ENCODE data around the gene STMN1.

The STMN1 gene

DNA sequence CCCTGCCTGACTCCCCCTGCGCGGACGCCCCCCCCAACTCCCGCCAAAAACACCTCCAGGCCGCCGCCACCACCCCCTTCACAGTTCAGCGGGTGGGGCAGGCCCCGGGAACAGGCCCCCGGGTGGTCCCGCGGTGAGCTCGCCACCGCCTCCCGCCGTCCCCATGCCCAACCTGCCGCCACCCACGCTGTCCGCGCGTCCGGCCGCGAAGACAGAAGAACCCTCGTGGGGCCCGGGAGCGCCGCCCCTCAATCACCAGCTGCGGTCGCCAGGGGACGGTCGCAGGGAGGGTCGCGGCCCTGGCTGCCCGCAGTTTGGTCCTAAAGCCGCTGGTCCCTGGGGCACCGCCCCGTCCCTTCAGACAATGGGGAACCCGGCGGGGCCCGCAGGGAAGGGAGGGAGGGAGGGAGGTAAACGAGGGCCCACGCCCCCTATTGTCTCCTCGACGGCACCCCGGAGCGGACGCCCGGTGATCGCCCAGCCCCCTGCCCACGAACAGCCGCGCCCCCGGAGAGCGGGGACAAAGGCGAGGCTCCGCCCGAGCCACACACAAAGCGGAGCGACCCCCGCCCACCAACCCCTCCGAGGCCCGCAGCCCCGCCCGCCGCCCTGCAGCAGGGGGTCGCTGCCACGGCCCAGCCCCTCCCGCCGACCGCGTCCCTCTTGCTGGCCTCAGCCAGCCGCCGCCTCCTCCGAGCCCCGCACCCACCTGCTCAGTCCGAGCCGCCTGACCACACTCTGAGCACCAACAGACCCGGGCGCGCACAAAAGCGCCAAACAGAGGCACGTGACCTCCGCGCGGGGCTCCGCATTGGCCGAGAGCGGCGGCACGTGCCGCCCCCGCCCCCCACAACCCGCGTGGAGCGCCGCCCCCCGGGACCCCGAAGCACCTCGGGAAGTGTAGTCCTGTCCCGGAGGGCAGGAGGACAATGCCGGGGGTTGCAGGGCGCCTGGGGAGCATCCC, at the start of gene STMN1:
TSS of gene STMN1 (minus strand) at position 740 of the 964 bp plus-strand sequence. CDS start 1,743 bp downstream, outside the sequence.
- peak within 1 kb of the TSS; percentile 57 for H3K27ac ChIP-seq
- no peaks in the 10 kb centered on the region for H3K36me3 ChIP-seq
- no peaks in the 10 kb centered on the region for H3K9me3 ChIP-seq
- peaks cover 28% of the 10 kb centered on the region for H3K27me3 ChIP-seq
- peaks cover 21 to 25% of the 10 kb centered on the region in 2 experiments for H3K4me1 ChIP-seq (ENCODE audit: control insufficient read depth in 1 of 2, insufficient read depth in 1 of 2, low read depth in 1 of 2, low read length in 1 of 2)
- TF ChIP-seq, protein P1, sequence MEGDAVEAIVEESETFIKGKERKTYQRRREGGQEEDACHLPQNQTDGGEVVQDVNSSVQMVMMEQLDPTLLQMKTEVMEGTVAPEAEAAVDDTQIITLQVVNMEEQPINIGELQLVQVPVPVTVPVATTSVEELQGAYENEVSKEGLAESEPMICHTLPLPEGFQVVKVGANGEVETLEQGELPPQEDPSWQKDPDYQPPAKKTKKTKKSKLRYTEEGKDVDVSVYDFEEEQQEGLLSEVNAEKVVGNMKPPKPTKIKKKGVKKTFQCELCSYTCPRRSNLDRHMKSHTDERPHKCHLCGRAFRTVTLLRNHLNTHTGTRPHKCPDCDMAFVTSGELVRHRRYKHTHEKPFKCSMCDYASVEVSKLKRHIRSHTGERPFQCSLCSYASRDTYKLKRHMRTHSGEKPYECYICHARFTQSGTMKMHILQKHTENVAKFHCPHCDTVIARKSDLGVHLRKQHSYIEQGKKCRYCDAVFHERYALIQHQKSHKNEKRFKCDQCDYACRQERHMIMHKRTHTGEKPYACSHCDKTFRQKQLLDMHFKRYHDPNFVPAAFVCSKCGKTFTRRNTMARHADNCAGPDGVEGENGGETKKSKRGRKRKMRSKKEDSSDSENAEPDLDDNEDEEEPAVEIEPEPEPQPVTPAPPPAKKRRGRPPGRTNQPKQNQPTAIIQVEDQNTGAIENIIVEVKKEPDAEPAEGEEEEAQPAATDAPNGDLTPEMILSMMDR (IDR thresholded peaks at IDR 0.05) = no peak
- peak within 1 kb of the TSS; percentile 65 to 83 for H3K4me3 ChIP-seq (ENCODE audit: low read depth in 1 of 2, low read length in 1 of 2)

DNA sequence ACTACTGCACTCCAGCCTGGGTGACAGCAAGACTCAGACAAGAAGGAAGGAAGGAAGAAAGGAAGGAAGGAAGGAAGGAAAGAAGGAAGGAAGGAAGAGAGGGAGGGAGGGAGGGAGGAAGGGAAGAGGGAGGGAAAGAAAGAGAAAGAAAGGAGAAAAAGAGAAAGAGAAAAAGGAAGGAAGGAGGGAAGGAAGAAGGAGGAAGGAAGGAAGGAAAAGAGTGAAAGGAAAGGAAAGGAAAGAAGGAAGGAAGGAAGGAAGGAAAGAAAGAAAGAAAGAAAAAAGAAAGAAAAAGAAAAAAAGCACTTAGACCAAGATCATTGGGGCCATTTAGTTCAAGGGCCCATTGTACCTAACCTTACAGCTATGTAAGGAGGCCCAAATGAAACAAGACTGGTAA, 49.3 kb upstream of the STMN1 start:
- H3K27me3 ChIP-seq = no peaks in the 10 kb centered on the region
- H3K4me1 ChIP-seq (ENCODE audit: control insufficient read depth in 1 of 2, insufficient read depth in 1 of 2, low read depth in 1 of 2, low read length in 1 of 2) = no peaks in the 10 kb centered on the region
- H3K9me3 ChIP-seq = no peaks in the 10 kb centered on the region
- no peak overlapping the region for H3K4me3 ChIP-seq (ENCODE audit: low read depth in 1 of 2, low read length in 1 of 2)
- peaks cover 16% of the 10 kb centered on the region for H3K36me3 ChIP-seq
- TF ChIP-seq, protein P1 (IDR thresholded peaks at IDR 0.05) = no peak
- no peak overlapping the region for H3K27ac ChIP-seq

DNA sequence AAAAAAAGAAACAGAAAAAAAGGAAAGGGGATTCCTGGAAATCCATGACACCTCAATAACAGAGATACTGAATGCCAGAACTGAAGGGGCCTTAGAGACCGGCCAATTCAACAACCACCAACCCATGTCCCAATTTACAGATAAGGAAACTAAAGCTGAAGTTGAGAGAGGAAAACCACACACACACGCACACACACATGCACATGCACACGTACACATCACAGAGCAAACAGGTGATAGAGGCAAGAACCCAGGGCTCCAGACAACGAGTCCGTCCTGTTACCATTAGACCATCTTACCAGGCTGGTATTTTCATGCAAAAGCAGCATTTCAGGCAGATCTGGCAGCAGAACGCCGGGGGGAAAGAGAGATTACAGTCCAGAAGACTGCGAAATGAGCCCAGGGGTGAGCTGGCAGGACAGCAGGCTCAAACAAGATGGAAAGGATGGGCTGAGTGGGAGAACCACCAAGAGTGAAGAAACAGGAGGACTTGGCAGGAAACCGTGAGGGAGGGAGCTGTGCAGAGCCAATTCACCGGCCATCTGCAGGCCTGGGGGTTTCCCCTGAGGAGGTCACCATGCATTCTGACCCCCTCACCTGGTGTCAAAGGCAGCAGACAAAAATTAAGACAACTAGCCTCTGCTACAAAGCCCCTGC, 48.2 kb upstream of the STMN1 start:
- Histone ChIP-seq H3K36me3 (peaks cover 10% of the 10 kb centered on the region), H3K9me3 (no peaks in the 10 kb centered on the region), H3K27ac (no peak overlapping the region), H3K4me1 (ENCODE audit: control insufficient read depth in 1 of 2, insufficient read depth in 1 of 2, low read depth in 1 of 2, low read length in 1 of 2) (no peaks in the 10 kb centered on the region), H3K27me3 (no peaks in the 10 kb centered on the region), H3K4me3 (ENCODE audit: low read depth in 1 of 2, low read length in 1 of 2) (no peak overlapping the region)
- TF ChIP-seq, protein P1 (IDR thresholded peaks at IDR 0.05) = no peak

DNA sequence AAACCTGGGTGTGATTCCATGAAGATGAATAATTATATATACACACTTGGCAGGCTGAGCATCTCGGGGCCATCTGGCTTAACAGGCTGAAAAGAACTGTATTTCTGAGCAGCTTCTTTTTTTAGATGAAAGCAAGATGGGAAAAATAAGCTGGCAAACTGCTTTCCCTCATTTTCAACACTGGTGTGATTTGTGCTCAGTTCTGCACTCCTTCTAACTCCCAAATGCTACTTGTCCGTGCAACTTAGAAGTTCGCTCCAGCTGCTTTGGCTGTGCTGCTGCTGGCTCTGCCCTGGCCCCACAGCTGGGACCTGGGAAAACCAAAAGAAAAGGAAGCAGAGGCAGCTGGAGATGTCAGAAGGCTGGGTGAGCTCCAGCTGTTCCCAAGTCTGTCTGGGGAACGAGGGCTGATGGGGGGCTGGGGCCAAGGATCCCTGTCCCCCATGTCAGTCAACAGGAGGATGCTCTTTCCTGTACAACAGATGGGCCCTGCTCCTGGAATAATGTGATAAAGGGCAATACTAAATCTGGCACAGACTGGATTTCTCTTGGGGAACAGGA, 46.7 kb upstream of the STMN1 start:
- H3K27ac ChIP-seq = no peak overlapping the region
- H3K27me3 ChIP-seq = no peaks in the 10 kb centered on the region
- H3K4me1 ChIP-seq (ENCODE audit: control insufficient read depth in 1 of 2, insufficient read depth in 1 of 2, low read depth in 1 of 2, low read length in 1 of 2) = no peaks in the 10 kb centered on the region
- H3K4me3 ChIP-seq (ENCODE audit: low read depth in 1 of 2, low read length in 1 of 2) = no peak overlapping the region
- no peaks in the 10 kb centered on the region for H3K36me3 ChIP-seq
- TF ChIP-seq, protein P1 (IDR thresholded peaks at IDR 0.05) = no peak
- H3K9me3 ChIP-seq = no peaks in the 10 kb centered on the region

DNA sequence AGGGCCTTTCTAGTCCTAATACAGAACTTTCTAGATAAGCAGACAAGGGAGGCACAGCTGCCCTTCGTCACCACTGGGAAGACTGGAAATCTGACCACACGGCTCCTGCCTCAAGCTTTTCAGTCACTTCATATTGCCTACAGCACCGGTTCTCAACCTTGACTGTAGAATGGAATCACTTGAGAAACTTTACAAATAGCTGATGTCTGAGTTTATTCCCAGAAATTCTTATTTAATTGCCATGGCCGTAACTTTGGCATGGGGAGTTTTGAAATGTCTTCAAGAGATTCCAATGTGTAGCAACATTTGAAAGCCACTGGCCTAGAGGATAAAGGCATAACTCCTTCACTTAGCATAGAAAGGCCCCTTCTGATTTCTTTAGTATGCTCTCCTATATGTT, 42.4 kb upstream of the STMN1 start:
- H3K9me3 ChIP-seq = no peaks in the 10 kb centered on the region
- no peaks in the 10 kb centered on the region for H3K27me3 ChIP-seq
- TF ChIP-seq, protein P1 (IDR thresholded peaks at IDR 0.05) = no peak
- no peak overlapping the region for H3K27ac ChIP-seq
- no peaks in the 10 kb centered on the region for H3K36me3 ChIP-seq
- no peak overlapping the region for H3K4me3 ChIP-seq (ENCODE audit: low read depth in 1 of 2, low read length in 1 of 2)
- H3K4me1 ChIP-seq (ENCODE audit: control insufficient read depth in 1 of 2, insufficient read depth in 1 of 2, low read depth in 1 of 2, low read length in 1 of 2) = no peaks in the 10 kb centered on the region

Measured in neutrophil (primary cell).